HepG2 (cell line): ENCODE measurements around the gene OPRL1. TPM values are rescaled to one million over a fixed set of nuclear protein-coding genes. Genes with fewer than 3 reads are reported as not detected.

Source experiments
- ATAC-seq: fragments of 200-7000 bp; cut with Tn5 transposase; 3 replicates; pipeline ENCODE4 v1.9.1; 2020; ENCODE audit warnings: mild to moderate bottlenecking, moderate library complexity
- BruUV-seq: library from RNA; stranded (reverse); fragments of 400-500 nt; replicated peaks from 2 replicates; lab custom pipeline; 2021; lab: Mats Ljungman, UMichigan
- CTCF ChIA-PET: fragments of 300-600 bp; formaldehyde crosslinking; extraction: SDS; loops from one replicate; lab custom pipeline; 2021; ENCODE audit warnings: low total read pairs, inconsistent platforms, low intra/inter-chr PET ratio; lab: Yijun Ruan, JAX
- POLR2A ChIA-PET: fragments of 350-600 bp; sonication (Branson Sonifier 250); formaldehyde crosslinking; loops from one replicate; lab custom pipeline; 2020; ENCODE audit warnings: antibody characterized with exemption, inconsistent platforms; lab: Yijun Ruan, JAX
- DNase-seq: peaks from one replicate; pipeline ENCODE4 v3.0.0-alpha.2; 2015; ENCODE audit warnings: low spot score
- FAIRE-seq: peaks from 3 replicates; lab custom pipeline; 2011; peaks lifted over from hg19 to GRCh38; lab: Jason Lieb, UNC
- H2AFZ ChIP-seq: one replicate; pipeline ENCODE4 v1.6.1; 2011; ENCODE audit warnings: low read length, inconsistent platforms
- H3K27ac ChIP-seq: fragments of 300-600 bp; 3 replicates; pipeline ENCODE4 v1.8.0; 2011; ENCODE audit warnings: mixed run types, mild to moderate bottlenecking, mixed read lengths, low read length, inconsistent platforms; ENCODE audit not compliant: insufficient read depth; ENCODE audit errors: extremely low read length
- H3K27me3 ChIP-seq, 2 experiments: fragments of 200-600 bp in 1 of 2; 2 replicates in 1 of 2; 3 replicates in 1 of 2; pipeline versions ENCODE4 v1.6.0 to v1.8.0; 2011; ENCODE audit warnings: low read length in 2 of 2, mild to moderate bottlenecking in 2 of 2, moderate library complexity in 2 of 2, inconsistent platforms in 1 of 2; ENCODE audit not compliant: insufficient read depth in 2 of 2, control insufficient read depth in 1 of 2
- H3K36me3 ChIP-seq, 2 experiments: fragments of 200-600 bp in 1 of 2; replicated peaks in 1 of 2; 2 replicates in 1 of 2; 3 replicates in 1 of 2; pipeline versions ENCODE4 v1.5.1 to v1.8.0; 2011; ENCODE audit warnings: low read length in 2 of 2, inconsistent platforms in 1 of 2; ENCODE audit not compliant: insufficient read depth in 2 of 2, control insufficient read depth in 1 of 2
- H3K4me1 ChIP-seq: 2 replicates; pipeline ENCODE4 v1.5.1; 2012; ENCODE audit warnings: low read length, inconsistent platforms; ENCODE audit not compliant: insufficient read depth
- H3K4me2 ChIP-seq: 2 replicates; pipeline ENCODE4 v1.6.0; 2011; ENCODE audit warnings: low read depth, low read length, inconsistent platforms
- H3K4me3 ChIP-seq, 3 experiments: fragments of 200-600 bp in 1 of 3; sonication (generic), shearing (Covaris generic) in 1 of 3; replicated peaks in 1 of 3; 2 replicates each; pipeline ENCODE4 v1.5.1; 2011 to 2016; ENCODE audit warnings: low read length in 3 of 3, inconsistent platforms in 2 of 3, low read depth in 2 of 3, mild to moderate bottlenecking in 2 of 3, control low read depth in 1 of 3, mixed read lengths in 1 of 3; ENCODE audit not compliant: insufficient read depth in 1 of 3
- H3K79me2 ChIP-seq: one replicate; pipeline ENCODE4 v1.6.1; 2011; ENCODE audit warnings: low read length, inconsistent platforms; ENCODE audit not compliant: insufficient read depth
- H3K9ac ChIP-seq: 2 replicates; pipeline ENCODE4 v1.6.0; 2011; ENCODE audit warnings: mild to moderate bottlenecking, low read depth, low read length, inconsistent platforms; ENCODE audit not compliant: insufficient read depth
- H3K9me3 ChIP-seq: 2 replicates; pipeline ENCODE4 v1.5.1; 2012; ENCODE audit warnings: mild to moderate bottlenecking, low read length
- H4K20me1 ChIP-seq: 2 replicates; pipeline ENCODE4 v1.6.0; 2011; ENCODE audit warnings: inconsistent platforms, mild to moderate bottlenecking, low read length, moderate library complexity; ENCODE audit not compliant: insufficient read depth
- BCL6 ChIP-seq: IDR thresholded peaks from 2 replicates; pipeline ENCODE4 v1.6.1; 2016; ENCODE audit warnings: missing genetic modification reagents, missing compliant biosample characterization
- GATA4 ChIP-seq: sonication (generic); IDR thresholded peaks from 2 replicates; pipeline ENCODE4 v1.6.1; 2016; ENCODE audit warnings: antibody characterized with exemption, low read depth, borderline replicate concordance
- GPBP1L1 ChIP-seq: sonication (generic); formaldehyde crosslinking; IDR thresholded peaks from 2 replicates; pipeline ENCODE4 v1.5.0; 2020; ENCODE audit warnings: mild to moderate bottlenecking, missing genetic modification reagents
- HCFC1 ChIP-seq: fragments of 150-350 bp; IDR thresholded peaks from 2 replicates; pipeline ENCODE4 v1.6.1; 2014; ENCODE audit warnings: low read depth, low read length
- KDM5B ChIP-seq: sonication (generic); formaldehyde crosslinking; IDR thresholded peaks from 2 replicates; pipeline ENCODE4 v1.4.0; 2020; ENCODE audit warnings: missing genetic modification reagents, mild to moderate bottlenecking, borderline replicate concordance
- NFE2L2 ChIP-seq: fragments of 150-350 bp; IDR thresholded peaks from 2 replicates; pipeline ENCODE4 v1.6.1; 2014; ENCODE audit warnings: low read length
- NFYB ChIP-seq: sonication (generic); formaldehyde crosslinking; IDR thresholded peaks from 2 replicates; pipeline ENCODE4 v1.4.0; 2020; ENCODE audit warnings: missing genetic modification reagents
- POGK ChIP-seq: sonication (generic); formaldehyde crosslinking; conservative IDR thresholded peaks from 2 replicates; pipeline ENCODE4 v1.8.0; 2022; ENCODE audit warnings: mild to moderate bottlenecking, moderate library complexity, missing genetic modification reagents
- POGZ ChIP-seq: sonication (generic); formaldehyde crosslinking; IDR thresholded peaks from 2 replicates; pipeline ENCODE4 v1.4.0; 2020; ENCODE audit warnings: mild to moderate bottlenecking, missing genetic modification reagents
- RFXAP ChIP-seq: sonication (generic); formaldehyde crosslinking; IDR thresholded peaks from 2 replicates; pipeline ENCODE4 v1.4.0; 2020; ENCODE audit warnings: missing genetic modification reagents, borderline replicate concordance
- SAFB2 ChIP-seq: sonication (generic); formaldehyde crosslinking; IDR thresholded peaks from 2 replicates; pipeline ENCODE4 v1.5.1; 2020; ENCODE audit warnings: missing genetic modification reagents, low read depth, mild to moderate bottlenecking, borderline replicate concordance
- SP1 ChIP-seq, 2 experiments: fragments of 450-650 bp in 1 of 2; sonication (generic) in 1 of 2; formaldehyde crosslinking in 1 of 2; IDR thresholded peaks; 2 replicates each; pipeline versions ENCODE4 v1.4.0 to v1.6.1; 2016 to 2020; ENCODE audit warnings: missing genetic modification reagents in 1 of 2
- STAG1 ChIP-seq: sonication (generic); formaldehyde crosslinking; IDR thresholded peaks from 2 replicates; pipeline ENCODE4 v1.4.0; 2020; ENCODE audit warnings: missing genetic modification reagents
- ZNF17 ChIP-seq: sonication (generic); formaldehyde crosslinking; IDR thresholded peaks from 2 replicates; pipeline ENCODE4 v1.5.0; 2020; ENCODE audit warnings: mild to moderate bottlenecking, missing genetic modification reagents
- ZNF264 ChIP-seq: sonication (generic); formaldehyde crosslinking; IDR thresholded peaks from 2 replicates; pipeline ENCODE4 v1.4.0; 2020; ENCODE audit warnings: missing genetic modification reagents
- ZNF30 ChIP-seq: sonication (generic); formaldehyde crosslinking; IDR thresholded peaks from 2 replicates; pipeline ENCODE4 v1.5.0; 2020; ENCODE audit warnings: mild to moderate bottlenecking, missing genetic modification reagents
- ZNF382 ChIP-seq: sonication (generic); formaldehyde crosslinking; IDR thresholded peaks from 2 replicates; pipeline ENCODE4 v1.5.0; 2020; ENCODE audit warnings: missing genetic modification reagents, mild to moderate bottlenecking, borderline replicate concordance
- ZNF598 ChIP-seq: sonication (generic); formaldehyde crosslinking; IDR thresholded peaks from 2 replicates; pipeline ENCODE4 v1.5.1; 2020; ENCODE audit warnings: mild to moderate bottlenecking, missing genetic modification reagents, borderline replicate concordance
- ZNF720 ChIP-seq: sonication (generic); formaldehyde crosslinking; IDR thresholded peaks from 2 replicates; pipeline ENCODE4 v1.4.0; 2020; ENCODE audit warnings: missing genetic modification reagents
- ZNF777 ChIP-seq: sonication (generic); formaldehyde crosslinking; IDR thresholded peaks from 2 replicates; pipeline ENCODE4 v1.4.0; 2020; ENCODE audit warnings: missing genetic modification reagents
- WGBS: methylation state at CpG from one replicate; pipeline ENCODE4 v1.1.6; 2017; ENCODE audit warnings: low lambda C conversion rate; 5-methylcytosine and 5-hydroxymethylcytosine counted together
- in situ Hi-C: cut with HindIII; loops from 2 replicates; pipeline ENCODE4 v1.10.0; 2017; ENCODE audit warnings: low pct_unique_long_range_greater_than_20kb; ENCODE audit not compliant: extremely low pct_ligation_motif_present
- intact Hi-C: fragments of 100-400 bp; cut with micrococcal nuclease; formaldehyde crosslinking; loops from one replicate; pipeline ENCODE4 v1.10.0; 2022; ENCODE audit not compliant: unreplicated experiment
- polyA plus RNA-seq, 8 experiments: library from polyadenylated mRNA; depleted of rRNA in 3 of 8; stranded (reverse) in 7 of 8; unstranded in 1 of 8; fragments of >200 nt; fragmentation: Illumina TruSeq in 4 of 8; extraction: Trizol in 4 of 8; gene quantifications; 2 replicates each; pipeline versions ENCODE4 v1.2.1 to v1.2.3, GENCODE V29; 2011 to 2016; ENCODE audit warnings: low read depth in 4 of 8, missing spikeins in 1 of 8, mixed read lengths in 1 of 8; ENCODE audit not compliant: insufficient read depth in 1 of 8
- total RNA-seq, 5 experiments: library from RNA; depleted of rRNA; stranded (reverse); fragments of >200 nt; fragmentation: Illumina TruSeq; extraction: Trizol; gene quantifications; 2 replicates each; pipeline ENCODE4 v1.2.3, GENCODE V29; 2016; ENCODE audit warnings: low read depth in 1 of 5

Gene OPRL1
- total and polyA plus RNA-seq, 2 of the 13 experiments (the other 11 are each of a cell fraction or from before 2014, with no cell fraction given) = 0.35 to 0.71 TPM

GRCh38 chr20:64042054-64042781 lies 37.7 kb upstream of the OPRL1 start:
- POLR2A ChIA-PET = interaction anchor here (1.5 to 10.1 kb wide), 6 partner anchors 11 to 177 kb away, joined by 3 to 252 read pairs (median 36); partner anchors contain the start of genes PRPF6, SAMD10, SOX18 and TCEA2
- Histone ChIP-seq H3K4me2 (peak overlapping the region; percentile 94), H3K27me3 (no peaks in the 10 kb centered on the region), H3K36me3 (no peaks in the 10 kb centered on the region), H2AFZ (no peak overlapping the region), H3K9ac (peak overlapping the region; percentile 86), H3K4me1 (peaks cover 74% of the 10 kb centered on the region), H3K27ac (peak overlapping the region; percentile 45), H3K79me2 (peaks cover 6% of the 10 kb centered on the region), H3K4me3 (peak overlapping the region; percentile 70 to 89 (median 89)), H3K9me3 (no peaks in the 10 kb centered on the region), H4K20me1 (no peaks in the 10 kb centered on the region)
- CTCF ChIA-PET = no interaction called here
- intact Hi-C loops = no loop called here
- TSS peak; percentile 75 for BruUV-seq
- FAIRE-seq = no peak
- in situ Hi-C loops = no loop called here
- peak; percentile 0; the same call in 1 of the 3 replicates for ATAC-seq
- DNase-seq = no peak
- WGBS = under 1% methylated on average over 49 of the region's 55 CpGs
- TF ChIP-seq NFE2L2 (no peak), SAFB2 (CRISPR knock-in tag) (peak; percentile 60), ZNF777 (CRISPR knock-in tag) (peak; percentile 87), ZNF264 (CRISPR knock-in tag) (no peak), KDM5B (CRISPR knock-in tag) (peak; percentile 88), STAG1 (CRISPR knock-in tag) (no peak), ZNF382 (CRISPR knock-in tag) (no peak), NFYB (no peak), SP1 (IDR thresholded peaks at IDR 0.05) (no peak), SP1 (CRISPR knock-in tag; IDR thresholded peaks at IDR 0.05) (peak; percentile 36; the same call in 1 of the 2 replicates), RFXAP (CRISPR knock-in tag) (peak; percentile 34), POGK (CRISPR knock-in tag) (peak; percentile 71; the same call in 1 of the 2 replicates), HCFC1 (no peak), GPBP1L1 (CRISPR knock-in tag) (no peak), GATA4 (0 out of 2 replicates have a peak, but pooled peaks have one; percentile 39), ZNF720 (CRISPR knock-in tag) (peak; percentile 51; the same call in 1 of the 2 replicates), ZNF17 (CRISPR knock-in tag) (no peak), POGZ (no peak), BCL6 (CRISPR knock-in tag) (0 out of 2 replicates have a peak, but pooled peaks have one; percentile 35), ZNF598 (CRISPR knock-in tag) (no peak; the same call in 1 of the 2 replicates), ZNF30 (0 out of 2 replicates have a peak, but pooled peaks have one; percentile 31)
